Mucosa of rectum (tissue), 2 donors: ENCODE results near the gene KSR1.
"Not testable (repeated sequence)": the region's sequence is repeated elsewhere in the genome, so short reads cannot be mapped to it uniquely, and the experiment has no call there.

Source experiments
- H3K27ac ChIP-seq, 2 donors: one replicate each; pipeline ENCODE4 v1.7.0; 2013; ENCODE audit warnings: inconsistent platforms in 2 of 2, low read depth in 2 of 2, low read length in 2 of 2
- H3K27me3 ChIP-seq, 2 donors: one replicate each; pipeline ENCODE4 v1.7.0; 2013; ENCODE audit warnings: low read length in 2 of 2; ENCODE audit not compliant: control insufficient read depth in 2 of 2, insufficient read depth in 2 of 2
- H3K36me3 ChIP-seq, 2 donors: one replicate each; pipeline ENCODE4 v1.7.0; 2013; ENCODE audit warnings: low read length in 2 of 2; ENCODE audit not compliant: control insufficient read depth in 2 of 2, insufficient read depth in 2 of 2
- H3K4me1 ChIP-seq, 2 donors: one replicate each; pipeline ENCODE4 v1.7.0; 2013; ENCODE audit warnings: low read length in 2 of 2, mild to moderate bottlenecking in 1 of 2; ENCODE audit not compliant: control insufficient read depth in 2 of 2, insufficient read depth in 2 of 2
- H3K4me3 ChIP-seq, 2 donors: one replicate each; pipeline ENCODE4 v1.7.0; 2013; ENCODE audit warnings: low read length in 2 of 2
- H3K9ac ChIP-seq, 2 donors: one replicate each; pipeline ENCODE4 v1.7.0; 2013; ENCODE audit warnings: low read length in 2 of 2, low read depth in 1 of 2, mild to moderate bottlenecking in 1 of 2
- H3K9me3 ChIP-seq, 2 donors: one replicate each; pipeline ENCODE4 v1.7.0; 2013; ENCODE audit warnings: low read length in 2 of 2; ENCODE audit not compliant: control insufficient read depth in 2 of 2
- donor health status: healthy.
- donor health status: Normal muscosa, but diverticular disease.

The KSR1 gene

DNA sequence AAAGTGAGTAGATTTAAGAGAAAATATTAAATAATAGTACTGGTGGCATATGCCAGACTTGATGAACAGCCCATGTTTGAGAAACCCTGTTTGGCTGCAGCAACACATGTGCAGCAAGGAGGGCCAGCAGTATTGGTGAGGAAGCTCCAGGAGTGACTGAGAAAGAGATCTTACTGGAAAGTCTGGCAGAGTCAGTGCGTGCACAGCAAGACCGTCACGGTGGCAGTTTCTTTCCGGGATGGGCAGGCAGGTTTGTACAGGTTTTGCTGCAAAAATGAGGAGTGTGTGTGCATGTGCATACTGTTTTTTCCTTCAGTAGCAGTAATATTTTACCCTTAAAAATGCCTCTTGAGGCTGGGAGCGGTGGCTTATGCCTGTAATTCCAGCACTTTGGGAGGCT lies 41.4 kb downstream of the KSR1 start:
- Histone ChIP-seq H3K4me3 (no peak overlapping the region), H3K27me3 (no peaks in the 10 kb centered on the region), H3K4me1 (peaks cover 12 to 18% of the 10 kb centered on the region in 2 donors), H3K9ac (no peak overlapping the region), H3K27ac (no peak overlapping the region), H3K36me3 (no peaks in the 10 kb centered on the region), H3K9me3 (no peaks in the 10 kb centered on the region)

DNA sequence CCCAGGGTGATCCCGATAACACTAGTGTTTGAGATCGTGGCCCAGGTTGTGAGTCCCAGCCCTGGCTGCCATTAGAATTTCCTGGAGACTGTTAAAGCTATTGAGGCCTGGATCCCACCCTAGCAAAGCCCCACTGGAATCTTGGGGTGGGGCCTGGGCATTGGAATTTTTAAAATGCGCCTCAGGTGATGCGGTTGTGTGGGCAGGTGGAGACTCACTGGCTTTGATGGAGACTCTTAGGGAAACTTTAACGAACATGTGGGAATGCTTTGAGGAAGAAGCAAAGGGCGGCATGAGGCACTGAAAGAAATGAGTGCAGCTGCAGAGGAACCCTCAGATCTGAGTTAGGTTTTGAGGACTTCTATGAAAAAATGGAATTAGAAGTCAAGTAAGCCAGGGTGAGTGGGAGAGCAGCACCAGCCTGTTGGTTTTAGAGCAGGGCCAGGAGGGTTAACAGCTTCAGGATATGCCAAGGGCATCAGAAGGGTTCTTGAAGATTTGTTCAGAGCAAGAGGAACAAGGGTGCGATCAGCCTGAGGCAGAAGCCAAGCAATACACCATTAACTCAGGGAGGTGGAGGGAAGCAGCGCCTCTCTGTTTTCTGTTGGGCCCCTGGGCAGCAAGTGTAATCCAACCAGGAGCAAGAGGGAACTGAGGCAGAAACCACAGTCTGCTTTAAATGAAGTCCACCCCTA lies 42.5 kb downstream of the KSR1 start:
- Histone ChIP-seq H3K4me1 (peaks cover 12 to 15% of the 10 kb centered on the region in 2 donors), H3K27ac (no peak overlapping the region), H3K9ac (no peak overlapping the region)

DNA sequence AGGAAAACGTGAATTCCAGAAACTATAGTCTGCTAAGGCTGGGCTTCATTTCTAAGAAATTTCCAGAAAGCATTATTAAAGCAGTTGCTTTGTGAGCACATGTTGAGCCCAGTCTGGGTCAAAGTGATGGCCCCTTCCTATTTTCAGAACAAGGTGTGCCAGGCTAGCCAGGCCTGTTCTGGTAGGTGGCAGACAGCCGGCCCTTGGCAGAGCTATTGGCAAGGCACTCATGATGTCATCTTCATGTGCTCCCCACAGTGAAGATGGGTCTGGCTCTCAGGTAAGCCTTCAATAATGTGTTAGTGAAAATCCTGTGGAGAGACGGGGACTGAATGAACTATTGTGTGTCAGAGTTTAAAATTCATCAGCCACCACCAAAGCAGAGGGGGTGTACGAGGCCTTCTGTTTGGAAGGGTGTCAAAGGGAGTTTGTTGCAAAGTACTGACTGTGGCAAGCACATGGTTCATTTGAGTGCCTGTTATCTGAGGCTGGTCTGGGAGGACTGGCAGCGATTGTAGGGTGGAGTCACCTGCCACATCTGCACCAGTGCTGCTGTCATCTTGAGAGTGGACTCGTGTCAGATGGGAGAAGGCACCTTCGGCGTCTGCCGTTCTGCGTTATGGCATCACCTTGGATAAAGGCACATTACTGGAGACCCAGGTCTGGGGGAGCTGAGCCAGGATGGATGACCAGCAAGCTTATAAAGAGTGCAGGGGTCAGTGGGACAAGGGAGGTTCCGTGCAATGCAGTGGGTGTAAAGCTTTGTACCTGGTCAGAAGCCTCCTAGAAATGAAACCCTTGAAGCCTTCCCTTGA lies 43.4 kb downstream of the KSR1 start:
- H3K4me3 ChIP-seq: no peak overlapping the region
- H3K36me3 ChIP-seq: no peaks in the 10 kb centered on the region
- H3K27ac ChIP-seq: no peak overlapping the region
- H3K4me1 ChIP-seq: peaks cover 7% of the 10 kb centered on the region in 2 donors
- H3K9me3 ChIP-seq: no peaks in the 10 kb centered on the region
- H3K9ac ChIP-seq: no peak overlapping the region
- H3K27me3 ChIP-seq: no peaks in the 10 kb centered on the region

More for the DNA sequence above, 42.5 kb downstream of the KSR1 start:
- Histone ChIP-seq H3K9me3 (no peaks in the 10 kb centered on the region), H3K4me3 (no peak overlapping the region), H3K27me3 (no peaks in the 10 kb centered on the region), H3K36me3 (no peaks in the 10 kb centered on the region)

DNA sequence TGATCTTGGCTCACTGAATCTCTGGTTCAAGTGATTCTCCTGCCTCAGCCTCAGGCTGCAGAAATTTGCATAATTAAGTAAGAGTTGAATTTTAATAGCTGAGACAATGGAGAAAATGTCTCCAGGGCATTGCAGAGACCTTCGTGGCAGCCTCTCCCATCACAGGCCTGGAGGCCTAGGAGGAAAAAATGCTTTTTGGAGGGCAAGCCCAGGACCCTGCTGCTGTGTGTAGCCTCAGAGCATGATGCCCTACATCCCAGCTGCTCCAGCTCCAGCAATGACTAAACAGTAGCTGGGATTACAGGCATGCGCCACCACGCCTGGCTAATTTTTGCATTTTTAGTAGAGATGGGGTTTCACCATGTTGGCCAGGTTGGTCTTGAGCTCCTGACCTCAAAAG lies 45.1 kb downstream of the KSR1 start:
- not testable (repeated sequence) for H3K9me3 ChIP-seq, H3K27me3 ChIP-seq, H3K4me3 ChIP-seq, H3K4me1 ChIP-seq, H3K27ac ChIP-seq, H3K36me3 ChIP-seq, H3K9ac ChIP-seq

DNA sequence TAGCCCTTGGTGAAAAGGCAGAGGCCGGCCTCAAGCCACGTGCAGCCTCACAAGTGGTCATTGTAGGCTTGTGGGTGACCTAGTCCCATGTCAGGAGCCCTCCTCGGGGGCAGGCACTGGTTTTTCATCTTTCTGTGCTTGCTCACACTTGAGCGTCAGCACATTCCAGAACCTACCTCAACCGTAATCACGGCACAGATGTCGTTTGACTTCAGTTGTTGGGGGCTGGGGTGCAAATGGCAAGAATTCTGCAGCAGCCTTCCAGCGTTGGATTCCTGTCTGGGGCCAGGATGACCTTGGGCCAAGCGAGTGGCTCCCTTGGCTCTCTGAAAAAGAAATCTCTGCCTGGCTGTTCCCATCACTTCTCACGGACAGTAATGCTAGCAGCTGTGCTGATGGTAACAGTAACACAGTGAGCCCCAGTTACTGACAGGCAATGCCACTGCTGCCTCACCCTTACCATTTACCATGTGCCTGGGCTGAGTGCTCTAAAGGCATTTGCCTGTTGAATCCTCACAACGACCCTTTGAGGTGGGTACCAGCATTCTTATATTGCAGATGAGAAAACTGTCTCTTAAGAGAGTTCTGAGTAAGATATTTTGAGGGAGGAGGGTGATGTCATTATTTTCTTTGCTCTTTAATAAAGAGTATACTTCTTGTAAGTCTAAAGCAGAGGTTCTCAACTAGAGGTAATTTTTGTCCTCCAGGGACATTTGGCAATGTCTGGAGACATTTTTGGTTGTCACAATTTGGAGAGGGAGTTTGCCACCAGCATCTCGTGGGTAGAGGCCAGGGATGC lies 46.5 kb downstream of the KSR1 start:
- no peaks in the 10 kb centered on the region for H3K36me3 ChIP-seq
- no peak overlapping the region for H3K27ac ChIP-seq
- H3K9ac ChIP-seq: no peak overlapping the region
- H3K4me3 ChIP-seq: no peak overlapping the region
- H3K4me1 ChIP-seq: no peaks in the 10 kb centered on the region
- no peaks in the 10 kb centered on the region for H3K9me3 ChIP-seq
- no peaks in the 10 kb centered on the region for H3K27me3 ChIP-seq

DNA sequence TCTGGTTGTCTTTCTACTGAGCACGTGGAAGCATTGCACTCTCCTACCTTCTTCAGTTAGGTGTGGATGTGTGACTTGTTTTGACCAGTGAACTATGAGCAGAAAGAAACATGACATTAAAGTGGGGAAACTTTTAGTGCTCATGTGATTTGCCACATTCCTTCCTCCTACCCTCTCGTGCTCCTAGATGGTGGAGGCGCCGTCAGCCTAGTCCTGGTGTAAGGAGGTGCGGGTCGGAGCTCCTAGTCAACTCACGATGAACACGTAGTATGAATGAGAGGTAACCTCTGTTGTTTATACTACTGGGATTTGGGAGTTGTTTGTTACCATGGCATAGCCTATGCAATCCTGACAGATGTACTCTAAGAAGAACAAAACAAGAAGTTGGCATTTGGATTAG lies 47.4 kb downstream of the KSR1 start:
- Histone ChIP-seq H3K4me1 (no peaks in the 10 kb centered on the region), H3K9me3 (no peaks in the 10 kb centered on the region), H3K9ac (no peak overlapping the region), H3K27me3 (no peaks in the 10 kb centered on the region), H3K36me3 (no peaks in the 10 kb centered on the region), H3K27ac (no peak overlapping the region), H3K4me3 (no peak overlapping the region)

DNA sequence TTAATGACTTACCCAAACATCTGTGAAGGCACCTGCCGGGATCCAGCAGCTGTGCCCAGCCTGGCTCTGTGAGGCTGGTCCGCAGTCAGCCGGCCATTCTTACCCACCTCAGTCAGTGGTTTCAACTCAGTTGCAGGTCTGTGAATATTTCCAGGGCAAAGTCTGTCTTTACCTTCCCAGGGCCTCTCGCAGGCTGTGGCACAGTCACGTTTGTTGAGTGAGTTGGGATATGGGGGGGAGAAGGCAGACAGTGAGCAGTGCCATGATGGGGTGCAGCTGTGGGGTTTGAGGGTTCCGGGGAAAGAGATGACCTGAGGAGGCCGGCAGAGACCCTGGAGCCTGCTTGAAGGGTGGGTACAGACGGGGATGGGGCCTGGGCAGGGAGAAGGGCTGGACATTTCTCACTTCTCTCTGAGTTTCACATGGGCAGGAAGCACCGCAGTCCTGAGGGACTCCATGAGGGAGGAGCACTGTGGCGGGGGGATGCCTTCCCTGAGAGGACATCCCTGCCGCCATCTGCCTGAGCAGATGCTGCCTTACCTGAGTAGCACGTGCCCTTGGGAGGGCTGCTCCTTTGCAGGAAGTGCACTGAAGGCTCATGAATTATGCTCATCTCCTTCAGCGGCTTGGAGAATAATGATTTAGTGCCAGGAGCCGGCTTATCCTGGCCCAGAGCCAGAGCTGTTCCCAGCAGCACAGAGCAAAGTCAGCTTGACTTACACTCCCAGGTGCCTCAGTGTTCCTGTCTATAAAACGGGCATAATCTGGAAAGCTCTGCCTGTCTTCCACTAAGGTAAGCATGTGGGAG lies 48.1 kb downstream of the KSR1 start:
- H3K4me3 ChIP-seq: no peak overlapping the region
- H3K36me3 ChIP-seq: no peaks in the 10 kb centered on the region
- no peak overlapping the region for H3K9ac ChIP-seq
- H3K27me3 ChIP-seq: no peaks in the 10 kb centered on the region
- H3K4me1 ChIP-seq: no peaks in the 10 kb centered on the region
- no peaks in the 10 kb centered on the region for H3K9me3 ChIP-seq
- H3K27ac ChIP-seq: no peak overlapping the region

DNA sequence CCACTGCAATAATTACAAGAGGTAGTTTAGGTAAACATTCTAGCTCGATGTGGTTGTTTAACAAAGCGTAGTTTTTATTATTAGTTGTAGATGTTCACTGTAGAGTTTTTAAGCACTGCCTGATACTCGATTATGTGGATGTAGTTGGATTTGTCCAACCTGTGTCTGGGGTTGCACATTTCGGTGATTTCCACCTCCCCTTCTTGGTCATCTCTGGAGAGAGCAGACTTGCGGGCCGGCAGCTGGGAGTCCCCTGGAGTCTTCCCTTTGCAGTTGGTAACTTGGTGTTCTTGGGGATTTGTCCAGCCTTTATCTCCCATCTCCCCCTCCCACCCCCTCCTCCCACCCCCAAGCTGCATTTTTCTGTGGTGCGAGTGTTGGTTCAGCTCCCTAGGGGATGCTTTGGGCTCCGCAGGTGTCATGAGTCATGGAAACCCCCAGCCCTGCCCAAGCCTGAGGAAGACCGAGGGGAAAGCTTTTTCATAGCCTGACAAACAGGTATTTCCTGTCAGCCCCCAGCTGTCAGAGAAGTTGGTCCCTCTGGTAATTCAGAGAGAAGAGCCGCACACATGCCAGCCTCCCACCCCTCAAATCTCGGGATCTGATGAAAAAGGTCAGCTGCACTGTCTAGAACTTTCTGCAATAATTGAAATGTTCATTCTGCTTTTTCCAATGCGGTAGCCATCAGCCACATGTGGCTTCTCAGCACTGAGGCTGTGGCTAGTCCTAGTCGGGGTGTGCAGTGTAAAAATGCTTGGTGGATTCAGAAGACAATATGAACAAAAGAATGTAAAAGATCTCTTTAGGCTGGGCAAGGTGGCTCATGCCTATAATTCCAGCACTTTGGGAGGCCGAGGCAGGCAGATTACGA lies 50.3 kb downstream of the KSR1 start:
- Histone ChIP-seq H3K27me3 (no peaks in the 10 kb centered on the region), H3K4me1 (no peaks in the 10 kb centered on the region), H3K36me3 (no peaks in the 10 kb centered on the region), H3K9me3 (no peaks in the 10 kb centered on the region), H3K27ac (no peak overlapping the region), H3K9ac (no peak overlapping the region), H3K4me3 (no peak overlapping the region)

DNA sequence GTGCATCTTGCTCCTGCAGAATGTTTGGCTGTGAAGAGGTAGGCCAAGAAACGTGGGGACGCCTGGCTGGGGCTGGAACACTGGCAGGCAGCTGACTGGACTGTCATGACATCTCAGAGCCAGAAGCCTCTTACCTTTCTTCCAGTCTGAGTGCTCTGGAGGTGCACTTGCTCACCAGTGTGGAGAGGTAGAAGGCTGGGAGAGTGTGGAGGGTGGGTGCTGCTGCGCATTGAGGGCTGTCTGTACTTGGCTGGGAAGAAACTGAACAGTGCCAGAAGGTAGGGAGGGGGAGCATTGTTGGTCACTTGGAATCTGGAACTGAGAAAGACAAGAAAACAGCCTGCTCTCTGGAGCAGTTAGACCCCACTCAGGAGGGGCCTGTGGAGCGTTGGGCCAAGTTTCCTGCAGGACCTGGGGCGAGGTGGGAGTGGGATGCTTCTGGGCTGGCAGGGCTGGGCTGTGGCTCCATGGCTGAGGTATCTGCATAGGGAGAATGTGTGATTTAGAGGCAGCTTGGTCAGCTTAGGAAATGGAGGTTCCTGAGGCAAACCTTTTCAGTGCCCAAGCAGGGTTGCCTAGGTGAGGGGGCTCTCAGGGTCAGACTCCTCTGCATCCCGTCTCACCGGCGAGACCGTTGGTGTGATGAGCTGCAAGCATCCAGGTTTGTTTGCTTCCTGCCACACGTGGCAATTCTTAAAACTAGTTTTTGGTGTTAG lies 55.1 kb downstream of the KSR1 start:
- Histone ChIP-seq H3K36me3 (no peaks in the 10 kb centered on the region), H3K4me3 (no peak overlapping the region), H3K27me3 (no peaks in the 10 kb centered on the region), H3K9ac (no peak overlapping the region), H3K27ac (no peak overlapping the region), H3K4me1 (no peaks in the 10 kb centered on the region), H3K9me3 (no peaks in the 10 kb centered on the region)
